PC-3 (cell line): ENCODE data around the gene CRABP2. TPM values are rescaled to one million over a fixed set of nuclear protein-coding genes. Genes with fewer than 3 reads are reported as not detected.

Experiments used
- ATAC-seq: fragments of 200-7000 bp; cut with Tn5 transposase; 2 replicates; pipeline ENCODE4 v1.9.1; 2020; ENCODE audit warnings: mild to moderate bottlenecking, moderate library complexity
- BruUV-seq: library from RNA; stranded (reverse); fragments of 400-500 nt; replicated peaks from 2 replicates; lab custom pipeline; 2021; lab: Mats Ljungman, UMichigan
- CTCF ChIA-PET: fragments of 300-600 bp; sonication (Branson Sonifier 250); formaldehyde crosslinking; loops from one replicate; lab custom pipeline; 2022; ENCODE audit warnings: antibody characterized with exemption; lab: Charles Lee
- POLR2A ChIA-PET: fragments of 300-600 bp; sonication (Branson Sonifier 250); formaldehyde crosslinking; loops from one replicate; lab custom pipeline; 2022; ENCODE audit warnings: antibody characterized with exemption; ENCODE audit not compliant: unreplicated experiment; lab: Charles Lee
- DNase-seq: peaks from one replicate; pipeline ENCODE4 v3.0.0-alpha.2; 2015
- H2AFZ ChIP-seq: fragments of 300-600 bp; sonication (generic); 2 replicates; pipeline ENCODE4 v1.6.0; 2016; ENCODE audit warnings: antibody characterized with exemption, low read length
- H3F3A ChIP-seq: fragments of 300-600 bp; sonication (generic); one replicate; pipeline ENCODE4 v1.6.0; 2017; ENCODE audit warnings: antibody characterized with exemption, low read length, control low read depth, mild to moderate bottlenecking; ENCODE audit not compliant: unreplicated experiment
- H3K27ac ChIP-seq: fragments of 300-600 bp; sonication (generic); 2 replicates; pipeline ENCODE4 v1.5.1; 2016; ENCODE audit warnings: mild to moderate bottlenecking, low read length
- H3K27me3 ChIP-seq: fragments of 300-600 bp; sonication (generic); 2 replicates; pipeline ENCODE4 v1.6.1; 2016; ENCODE audit warnings: low read length, mixed read lengths
- H3K36me3 ChIP-seq: fragments of 300-600 bp; sonication (generic); 2 replicates; pipeline ENCODE4 v1.6.1; 2016; ENCODE audit warnings: low read depth, mixed run types, low read length, mixed read lengths
- H3K4me1 ChIP-seq: fragments of 300-600 bp; sonication (generic); 2 replicates; pipeline ENCODE4 v1.5.1; 2016; ENCODE audit warnings: low read length; ENCODE audit not compliant: insufficient read depth
- H3K4me2 ChIP-seq: fragments of 300-600 bp; sonication (generic); 2 replicates; pipeline ENCODE4 v1.6.0; 2016; ENCODE audit warnings: low read length
- H3K4me3 ChIP-seq: fragments of 300-600 bp; sonication (generic); 2 replicates; pipeline ENCODE4 v1.5.1; 2016; ENCODE audit warnings: mild to moderate bottlenecking, low read length, mixed read lengths
- H3K79me2 ChIP-seq: fragments of 300-600 bp; sonication (generic); 2 replicates; pipeline ENCODE4 v1.6.1; 2017; ENCODE audit warnings: low read length, mixed read lengths
- H3K9ac ChIP-seq: fragments of 300-600 bp; sonication (generic); 2 replicates; pipeline ENCODE4 v1.6.0; 2016; ENCODE audit warnings: mild to moderate bottlenecking, low read length
- H3K9me2 ChIP-seq: fragments of 300-600 bp; sonication (generic); replicated peaks from 2 replicates; pipeline ENCODE4 v1.6.1; 2016; ENCODE audit warnings: mixed run types, low read length, mixed read lengths
- H3K9me3 ChIP-seq: fragments of 300-600 bp; sonication (generic); 2 replicates; pipeline ENCODE4 v1.6.1; 2016; ENCODE audit warnings: low read length, mixed read lengths
- H4K20me1 ChIP-seq: fragments of 300-600 bp; sonication (generic); 2 replicates; pipeline ENCODE4 v1.6.1; 2016; ENCODE audit warnings: low read length, mixed read lengths
- EZH2 ChIP-seq: fragments of 300-600 bp; sonication (generic); IDR thresholded peaks from one replicate; pipeline ENCODE4 v1.6.1; 2017; ENCODE audit warnings: antibody characterized with exemption, mild to moderate bottlenecking, low read length; ENCODE audit not compliant: unreplicated experiment
- EZH2phosphoT487 ChIP-seq: fragments of 300-600 bp; sonication (generic); IDR thresholded peaks from 2 replicates; pipeline ENCODE4 v1.6.1; 2018; ENCODE audit warnings: mild to moderate bottlenecking, antibody characterized with exemption, low read length, borderline replicate concordance
- intact Hi-C: fragments of 100-400 bp; cut with micrococcal nuclease; formaldehyde crosslinking; loops from 2 replicates; pipeline ENCODE4 v1.9.0; 2023
- total RNA-seq: library from RNA; depleted of rRNA; stranded (reverse); fragments of >200 nt; gene quantifications from 2 replicates; pipeline ENCODE4 v1.2.3, GENCODE V29; 2014
- TF ChIP-seq, protein P1 (sequence below): fragments of 300-600 bp; sonication (generic); conservative IDR thresholded peaks from 2 replicates; pipeline ENCODE4 v1.5.1; 2017; ENCODE audit warnings: antibody characterized with exemption, low read depth, mild to moderate bottlenecking, low read length

CRABP2 gene
- total RNA-seq, 1 experiment from 2014 or later: 120 TPM

DNA sequence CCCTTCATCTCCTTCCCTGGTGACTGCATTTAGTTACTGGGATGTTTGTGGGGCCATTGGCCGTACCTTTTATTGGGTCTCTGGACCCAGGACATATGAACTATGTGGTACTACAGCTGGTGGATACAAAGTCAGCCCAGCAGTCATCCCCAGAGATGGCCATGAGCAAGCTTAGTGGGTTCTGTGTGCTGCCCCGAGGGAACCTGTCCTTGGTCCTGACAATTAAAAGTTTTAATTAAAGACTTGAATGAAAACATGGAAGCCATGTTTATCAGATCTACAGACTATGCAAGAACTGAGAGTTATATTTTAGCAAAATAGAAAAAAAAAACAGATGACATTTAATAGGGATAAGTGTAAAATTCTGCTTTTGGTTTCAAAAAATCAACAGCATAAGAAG lies 25.3 kb downstream of the CRABP2 start:
- Histone ChIP-seq H3K4me1 (peaks cover 36% of the 10 kb centered on the region), H3K9me2 (no peaks in the 10 kb centered on the region), H3K4me3 (no peak overlapping the region), H3K4me2 (no peak overlapping the region), H3K27ac (no peak overlapping the region), H4K20me1 (no peaks in the 10 kb centered on the region), H3K9ac (no peak overlapping the region), H3K36me3 (no peaks in the 10 kb centered on the region), H3K79me2 (peaks cover 19% of the 10 kb centered on the region), H3K27me3 (no peaks in the 10 kb centered on the region), H3F3A (no peaks in the 10 kb centered on the region), H3K9me3 (no peaks in the 10 kb centered on the region), H2AFZ (no peak overlapping the region)
- ChIA-PET CTCF (interaction anchor here (0.7 to 1.9 kb wide), 3 partner anchors 9 to 26 kb away, joined by 3 to 10 read pairs (median 3); no protein-coding TSS in a partner anchor), POLR2A (no interaction called here)
- BruUV-seq: no TSS peak
- intact Hi-C loops: no loop called here
- no peak for TF ChIP-seq EZH2phosphoT487
- TF ChIP-seq EZH2: no peak
- TF ChIP-seq, protein P1, sequence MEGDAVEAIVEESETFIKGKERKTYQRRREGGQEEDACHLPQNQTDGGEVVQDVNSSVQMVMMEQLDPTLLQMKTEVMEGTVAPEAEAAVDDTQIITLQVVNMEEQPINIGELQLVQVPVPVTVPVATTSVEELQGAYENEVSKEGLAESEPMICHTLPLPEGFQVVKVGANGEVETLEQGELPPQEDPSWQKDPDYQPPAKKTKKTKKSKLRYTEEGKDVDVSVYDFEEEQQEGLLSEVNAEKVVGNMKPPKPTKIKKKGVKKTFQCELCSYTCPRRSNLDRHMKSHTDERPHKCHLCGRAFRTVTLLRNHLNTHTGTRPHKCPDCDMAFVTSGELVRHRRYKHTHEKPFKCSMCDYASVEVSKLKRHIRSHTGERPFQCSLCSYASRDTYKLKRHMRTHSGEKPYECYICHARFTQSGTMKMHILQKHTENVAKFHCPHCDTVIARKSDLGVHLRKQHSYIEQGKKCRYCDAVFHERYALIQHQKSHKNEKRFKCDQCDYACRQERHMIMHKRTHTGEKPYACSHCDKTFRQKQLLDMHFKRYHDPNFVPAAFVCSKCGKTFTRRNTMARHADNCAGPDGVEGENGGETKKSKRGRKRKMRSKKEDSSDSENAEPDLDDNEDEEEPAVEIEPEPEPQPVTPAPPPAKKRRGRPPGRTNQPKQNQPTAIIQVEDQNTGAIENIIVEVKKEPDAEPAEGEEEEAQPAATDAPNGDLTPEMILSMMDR: no peak
- ATAC-seq: no peak
- DNase-seq: no peak

DNA sequence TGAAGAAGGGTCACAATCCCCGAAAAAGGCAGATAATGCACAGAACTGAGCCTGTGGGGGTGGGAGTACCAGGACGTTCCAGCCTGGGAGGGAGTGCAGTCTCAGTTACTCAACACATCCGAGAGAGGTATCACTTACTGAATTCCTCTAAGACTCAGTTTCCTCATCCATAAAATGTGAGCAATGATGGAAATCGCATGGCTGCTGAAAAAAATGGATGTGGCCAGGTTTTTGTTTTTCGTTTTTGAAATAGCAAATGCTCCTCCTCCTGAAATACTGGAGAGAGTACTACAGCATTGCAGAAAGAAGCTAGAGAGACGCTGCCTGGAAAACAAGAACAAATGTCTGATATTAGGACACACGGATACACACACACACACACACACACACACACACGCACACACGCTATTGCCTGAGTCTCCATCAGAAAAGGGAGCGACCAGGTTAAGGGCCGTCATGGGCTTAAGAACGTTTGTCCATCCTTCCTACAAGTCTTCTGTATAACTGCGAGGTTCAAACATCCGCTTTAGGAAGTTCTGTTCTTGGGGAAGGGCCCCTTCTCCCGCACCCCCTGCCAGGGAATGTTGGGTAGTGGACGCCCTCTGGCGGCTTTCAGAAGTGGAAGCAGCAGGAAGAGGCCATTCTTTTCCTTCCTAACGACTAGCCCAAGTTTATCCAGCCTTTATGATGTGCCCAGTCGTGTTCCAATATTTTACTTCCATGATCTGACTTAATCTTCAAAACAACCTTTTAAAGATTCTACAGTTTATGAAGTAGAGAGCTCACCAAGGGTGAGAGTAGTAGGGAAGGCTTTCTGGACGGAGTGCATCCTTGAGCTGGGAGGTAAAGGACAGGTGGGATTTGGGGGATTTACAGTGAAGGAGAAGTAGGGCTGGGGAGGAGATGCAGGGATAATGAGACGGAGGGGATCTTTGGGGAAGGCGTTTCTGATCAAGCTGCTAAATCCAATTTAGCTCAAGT lies 27.5 kb downstream of the CRABP2 start:
- no peaks in the 10 kb centered on the region for H3F3A ChIP-seq
- no peaks in the 10 kb centered on the region for H3K27me3 ChIP-seq
- 0 out of 2 replicates have a peak, but pooled peaks cover 3% of the 10 kb centered on the region for H3K36me3 ChIP-seq
- H3K9me3 ChIP-seq: no peaks in the 10 kb centered on the region
- H3K9ac ChIP-seq: peak overlapping the region; percentile 7; the same call in 1 of the 2 replicates
- H3K27ac ChIP-seq: no peak overlapping the region
- peak overlapping the region; percentile 93 for H3K4me2 ChIP-seq
- H4K20me1 ChIP-seq: no peaks in the 10 kb centered on the region
- ChIA-PET CTCF (interaction anchor here (0.6 to 3.4 kb wide), 7 partner anchors 11 to 51 kb away, joined by 3 to 37 read pairs (median 6); partner anchors contain the start of genes ISG20L2 and METTL25B), POLR2A (interaction anchor here (1.1 kb wide), 1 partner anchor 16 kb away, joined by 8 read pairs; no protein-coding TSS in a partner anchor)
- intact Hi-C loops: loop anchor here (1.0 kb wide), 2 partner anchors 18 to 51 kb away; no protein-coding TSS in a partner anchor
- H2AFZ ChIP-seq: peak overlapping the region; percentile 84
- H3K4me1 ChIP-seq: peaks cover 28% of the 10 kb centered on the region
- TF ChIP-seq EZH2 (no peak), EZH2phosphoT487 (no peak)
- TF ChIP-seq, protein P1: peak; percentile 99
- no TSS peak for BruUV-seq
- peaks cover 20% of the 10 kb centered on the region for H3K79me2 ChIP-seq
- DNase-seq (peak; percentile 75), ATAC-seq (peak; percentile 53)
- H3K9me2 ChIP-seq: no peaks in the 10 kb centered on the region
- peak overlapping the region; percentile 64 for H3K4me3 ChIP-seq
